Measurements from ENCODE around the gene RAB7B. TPM values are rescaled to one million over a fixed set of nuclear protein-coding genes. Genes with fewer than 3 reads are reported as not detected.

The RAB7B gene
- total and polyA plus RNA-seq, 4 donors = 0.08 to 0.89 (median 0.20) TPM; not detected in 1

DNA sequence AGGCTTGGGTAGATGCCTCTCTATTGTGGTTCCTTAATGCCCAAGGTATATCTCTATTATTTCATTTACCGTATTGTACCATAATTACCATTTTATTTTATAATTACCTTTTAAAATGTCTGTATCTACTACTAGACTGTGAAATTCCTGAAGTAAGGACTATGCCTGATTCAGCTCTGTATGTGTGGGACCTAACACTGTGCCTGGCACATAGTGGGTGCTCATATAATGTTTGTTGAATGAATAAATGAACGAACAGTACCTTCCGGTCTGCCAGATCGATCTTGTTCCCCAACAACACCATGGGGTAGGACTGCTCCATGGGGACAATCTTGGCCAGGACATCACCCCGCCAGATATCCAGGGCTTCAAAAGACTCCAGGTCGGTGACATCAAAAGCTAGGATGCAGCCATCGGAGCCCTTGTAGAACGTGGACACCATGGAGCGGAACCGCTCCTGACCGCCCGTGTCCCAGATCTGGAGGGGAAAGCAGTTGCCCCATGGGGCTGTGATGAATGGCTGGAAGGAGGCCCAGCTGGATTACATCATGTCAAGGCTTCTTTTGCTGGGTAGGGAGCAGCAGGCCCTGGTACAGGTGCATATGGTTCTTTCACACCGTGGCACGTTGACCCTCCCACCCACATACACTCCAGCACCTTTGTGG lies 10.8 kb downstream of the RAB7B start:
- Histone ChIP-seq H3K9ac (ENCODE audit: low read depth in 1 of 2, low read length in 2 of 2) (no peak overlapping the region), H3K27me3 (ENCODE audit: control insufficient read depth in 4 of 4, insufficient read depth in 4 of 4, low read length in 3 of 4) (no peaks in the 10 kb centered on the region), H3K4me3 (ENCODE audit: low read depth in 1 of 3, low read length in 3 of 3) (no peak overlapping the region), H3K36me3 (ENCODE audit: control insufficient read depth in 4 of 4, insufficient read depth in 3 of 4, low read depth in 1 of 4, low read length in 3 of 4) (no peaks in the 10 kb centered on the region), H3K9me3 (ENCODE audit: control insufficient read depth in 4 of 4, low read length in 3 of 4) (no peaks in the 10 kb centered on the region), H3K27ac (ENCODE audit: low read depth in 1 of 2, low read length in 2 of 2) (no peak overlapping the region), H3K4me1 (ENCODE audit: control insufficient read depth in 4 of 4, insufficient read depth in 4 of 4, low read length in 3 of 4) (no peaks in the 10 kb centered on the region)
- no peak for DNase-seq (ENCODE audit: low spot score)
- no peak for TF ChIP-seq FOXA2 (IDR thresholded peaks at IDR 0.05)
- TF ChIP-seq EGR1 (IDR thresholded peaks at IDR 0.05; ENCODE audit: low read depth in 2 of 2) = no peak
- no peak for TF ChIP-seq HNF4G (IDR thresholded peaks at IDR 0.05)
- TF ChIP-seq, protein P1, sequence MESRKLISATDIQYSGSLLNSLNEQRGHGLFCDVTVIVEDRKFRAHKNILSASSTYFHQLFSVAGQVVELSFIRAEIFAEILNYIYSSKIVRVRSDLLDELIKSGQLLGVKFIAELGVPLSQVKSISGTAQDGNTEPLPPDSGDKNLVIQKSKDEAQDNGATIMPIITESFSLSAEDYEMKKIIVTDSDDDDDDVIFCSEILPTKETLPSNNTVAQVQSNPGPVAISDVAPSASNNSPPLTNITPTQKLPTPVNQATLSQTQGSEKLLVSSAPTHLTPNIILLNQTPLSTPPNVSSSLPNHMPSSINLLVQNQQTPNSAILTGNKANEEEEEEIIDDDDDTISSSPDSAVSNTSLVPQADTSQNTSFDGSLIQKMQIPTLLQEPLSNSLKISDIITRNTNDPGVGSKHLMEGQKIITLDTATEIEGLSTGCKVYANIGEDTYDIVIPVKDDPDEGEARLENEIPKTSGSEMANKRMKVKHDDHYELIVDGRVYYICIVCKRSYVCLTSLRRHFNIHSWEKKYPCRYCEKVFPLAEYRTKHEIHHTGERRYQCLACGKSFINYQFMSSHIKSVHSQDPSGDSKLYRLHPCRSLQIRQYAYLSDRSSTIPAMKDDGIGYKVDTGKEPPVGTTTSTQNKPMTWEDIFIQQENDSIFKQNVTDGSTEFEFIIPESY (IDR thresholded peaks at IDR 0.05) = no peak
- no peak for TF ChIP-seq YY1 (IDR thresholded peaks at IDR 0.05)
- no peak for TF ChIP-seq NR2F2 (IDR thresholded peaks at IDR 0.05)
- TF ChIP-seq, protein P2, sequence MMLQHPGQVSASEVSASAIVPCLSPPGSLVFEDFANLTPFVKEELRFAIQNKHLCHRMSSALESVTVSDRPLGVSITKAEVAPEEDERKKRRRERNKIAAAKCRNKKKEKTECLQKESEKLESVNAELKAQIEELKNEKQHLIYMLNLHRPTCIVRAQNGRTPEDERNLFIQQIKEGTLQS (IDR thresholded peaks at IDR 0.05) = no peak
- TF ChIP-seq HNF4A (conservative IDR thresholded peaks at IDR 0.05) = no peak
- TF ChIP-seq, protein P3, sequence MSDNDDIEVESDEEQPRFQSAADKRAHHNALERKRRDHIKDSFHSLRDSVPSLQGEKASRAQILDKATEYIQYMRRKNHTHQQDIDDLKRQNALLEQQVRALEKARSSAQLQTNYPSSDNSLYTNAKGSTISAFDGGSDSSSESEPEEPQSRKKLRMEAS (IDR thresholded peaks at IDR 0.05) = no peak
- TF ChIP-seq RXRA (IDR thresholded peaks at IDR 0.05) = no peak
- no peak for TF ChIP-seq RAD21 (IDR thresholded peaks at IDR 0.05)
- no peak for TF ChIP-seq JUND (IDR thresholded peaks at IDR 0.05)
- no peak for TF ChIP-seq GABPA (IDR thresholded peaks at IDR 0.05 in 1 of 2, conservative IDR thresholded peaks at IDR 0.05 in 1 of 2)
- WGBS = 95% methylated on average over 14 of the region's 14 CpGs

DNA sequence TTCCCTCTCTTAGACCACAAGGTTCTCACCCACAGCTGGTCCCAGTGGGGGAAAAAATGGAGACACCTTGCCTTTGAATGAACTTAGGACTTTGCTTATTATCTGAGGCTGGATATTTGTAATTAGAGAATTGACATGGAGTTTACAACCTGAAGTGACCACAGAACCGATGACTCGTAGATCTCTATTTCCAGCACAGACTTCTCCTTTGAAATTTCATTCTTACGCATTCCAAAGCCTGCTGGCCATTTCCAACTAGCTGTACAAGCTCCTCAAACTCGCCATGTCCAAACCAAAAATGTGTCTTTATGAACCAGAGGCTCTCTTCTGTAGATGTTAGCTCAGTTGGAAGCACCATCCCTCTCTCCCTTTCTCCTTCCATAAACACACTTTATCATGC lies 12.0 kb downstream of the RAB7B start:
- H3K27me3 ChIP-seq (ENCODE audit: control insufficient read depth in 4 of 4, insufficient read depth in 4 of 4, low read length in 3 of 4) = no peaks in the 10 kb centered on the region
- no peak for DNase-seq (ENCODE audit: low spot score)
- TF ChIP-seq, protein P1 (IDR thresholded peaks at IDR 0.05) = no peak
- TF ChIP-seq RXRA (IDR thresholded peaks at IDR 0.05) (no peak), TAF1 (conservative IDR thresholded peaks at IDR 0.05) (no peak), HNF4G (IDR thresholded peaks at IDR 0.05) (no peak), HNF4A (conservative IDR thresholded peaks at IDR 0.05) (no peak), GABPA (IDR thresholded peaks at IDR 0.05 in 1 of 2, conservative IDR thresholded peaks at IDR 0.05 in 1 of 2) (no peak), SP1 (IDR thresholded peaks at IDR 0.05) (no peak), NR2F2 (IDR thresholded peaks at IDR 0.05) (no peak)
- TF ChIP-seq, protein P4, sequence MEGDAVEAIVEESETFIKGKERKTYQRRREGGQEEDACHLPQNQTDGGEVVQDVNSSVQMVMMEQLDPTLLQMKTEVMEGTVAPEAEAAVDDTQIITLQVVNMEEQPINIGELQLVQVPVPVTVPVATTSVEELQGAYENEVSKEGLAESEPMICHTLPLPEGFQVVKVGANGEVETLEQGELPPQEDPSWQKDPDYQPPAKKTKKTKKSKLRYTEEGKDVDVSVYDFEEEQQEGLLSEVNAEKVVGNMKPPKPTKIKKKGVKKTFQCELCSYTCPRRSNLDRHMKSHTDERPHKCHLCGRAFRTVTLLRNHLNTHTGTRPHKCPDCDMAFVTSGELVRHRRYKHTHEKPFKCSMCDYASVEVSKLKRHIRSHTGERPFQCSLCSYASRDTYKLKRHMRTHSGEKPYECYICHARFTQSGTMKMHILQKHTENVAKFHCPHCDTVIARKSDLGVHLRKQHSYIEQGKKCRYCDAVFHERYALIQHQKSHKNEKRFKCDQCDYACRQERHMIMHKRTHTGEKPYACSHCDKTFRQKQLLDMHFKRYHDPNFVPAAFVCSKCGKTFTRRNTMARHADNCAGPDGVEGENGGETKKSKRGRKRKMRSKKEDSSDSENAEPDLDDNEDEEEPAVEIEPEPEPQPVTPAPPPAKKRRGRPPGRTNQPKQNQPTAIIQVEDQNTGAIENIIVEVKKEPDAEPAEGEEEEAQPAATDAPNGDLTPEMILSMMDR (IDR thresholded peaks at IDR 0.05; ENCODE audit: low read depth, low read length, missing input control) = no peak
- TF ChIP-seq, protein P3 (IDR thresholded peaks at IDR 0.05) = no peak
- TF ChIP-seq, protein P2 (IDR thresholded peaks at IDR 0.05) = no peak
- 88% methylated on average over 4 of the region's 4 CpGs for WGBS
- no peaks in the 10 kb centered on the region for H3K4me1 ChIP-seq (ENCODE audit: control insufficient read depth in 4 of 4, insufficient read depth in 4 of 4, low read length in 3 of 4)
- H3K9me3 ChIP-seq (ENCODE audit: control insufficient read depth in 4 of 4, low read length in 3 of 4) = no peaks in the 10 kb centered on the region
- H3K9ac ChIP-seq (ENCODE audit: low read depth in 1 of 2, low read length in 2 of 2) = no peak overlapping the region
- H3K27ac ChIP-seq (ENCODE audit: low read depth in 1 of 2, low read length in 2 of 2) = no peak overlapping the region
- H3K36me3 ChIP-seq (ENCODE audit: control insufficient read depth in 4 of 4, insufficient read depth in 3 of 4, low read depth in 1 of 4, low read length in 3 of 4) = no peaks in the 10 kb centered on the region
- no peak overlapping the region for H3K4me3 ChIP-seq (ENCODE audit: low read depth in 1 of 3, low read length in 3 of 3)
